Measurements from ENCODE around the gene CXCL16.

DNA sequence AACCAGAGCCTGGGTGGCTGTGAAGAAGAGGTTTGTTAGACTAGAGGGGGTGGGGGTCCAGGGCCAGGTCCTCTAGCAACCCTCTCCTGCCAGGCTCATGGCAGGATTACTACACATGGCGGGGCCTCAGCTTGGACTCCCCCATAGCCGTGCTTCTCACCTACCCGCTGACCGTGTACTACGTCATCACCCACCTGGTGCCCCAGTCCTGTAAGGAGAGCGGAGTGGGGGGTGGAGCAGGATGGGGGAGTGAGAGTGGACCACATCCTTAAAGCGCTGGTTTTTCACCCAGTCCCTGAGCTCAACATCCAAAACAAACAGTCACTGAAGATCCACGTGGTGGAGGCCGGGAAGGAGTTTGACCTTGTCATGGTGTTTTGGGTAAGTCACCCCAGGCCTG, 4.2 kb upstream of the CXCL16 start:
- TF ChIP-seq, protein P1, sequence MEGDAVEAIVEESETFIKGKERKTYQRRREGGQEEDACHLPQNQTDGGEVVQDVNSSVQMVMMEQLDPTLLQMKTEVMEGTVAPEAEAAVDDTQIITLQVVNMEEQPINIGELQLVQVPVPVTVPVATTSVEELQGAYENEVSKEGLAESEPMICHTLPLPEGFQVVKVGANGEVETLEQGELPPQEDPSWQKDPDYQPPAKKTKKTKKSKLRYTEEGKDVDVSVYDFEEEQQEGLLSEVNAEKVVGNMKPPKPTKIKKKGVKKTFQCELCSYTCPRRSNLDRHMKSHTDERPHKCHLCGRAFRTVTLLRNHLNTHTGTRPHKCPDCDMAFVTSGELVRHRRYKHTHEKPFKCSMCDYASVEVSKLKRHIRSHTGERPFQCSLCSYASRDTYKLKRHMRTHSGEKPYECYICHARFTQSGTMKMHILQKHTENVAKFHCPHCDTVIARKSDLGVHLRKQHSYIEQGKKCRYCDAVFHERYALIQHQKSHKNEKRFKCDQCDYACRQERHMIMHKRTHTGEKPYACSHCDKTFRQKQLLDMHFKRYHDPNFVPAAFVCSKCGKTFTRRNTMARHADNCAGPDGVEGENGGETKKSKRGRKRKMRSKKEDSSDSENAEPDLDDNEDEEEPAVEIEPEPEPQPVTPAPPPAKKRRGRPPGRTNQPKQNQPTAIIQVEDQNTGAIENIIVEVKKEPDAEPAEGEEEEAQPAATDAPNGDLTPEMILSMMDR (IDR thresholded peaks at IDR 0.05), result no peak
- TF ChIP-seq EZH2 (IDR thresholded peaks at IDR 0.05), result no peak

Measured in neural progenitor cell (in vitro differentiated cells).